HCT116 (cell line): ENCODE results near the gene CNNM3. TPM values are rescaled to one million over a fixed set of nuclear protein-coding genes. Genes with fewer than 3 reads are reported as not detected.

Source experiments
- ATAC-seq: fragments of 200-7000 bp; cut with Tn5 transposase; 2 replicates; pipeline ENCODE4 v1.9.1; 2020; ENCODE audit warnings: mild to moderate bottlenecking, moderate library complexity
- BruUV-seq: library from RNA; stranded (reverse); fragments of 400-500 nt; replicated peaks from 2 replicates; lab custom pipeline; 2021; lab: Mats Ljungman, UMichigan
- CTCF ChIA-PET: fragments of 300-600 bp; sonication (Branson Sonifier 250); formaldehyde crosslinking; loops from one replicate; lab custom pipeline; 2021; ENCODE audit warnings: antibody characterized with exemption; lab: Charles Lee
- POLR2A ChIA-PET: fragments of 300-600, 350-600 bp; sonication (Branson Sonifier 250); formaldehyde crosslinking; loops from one replicate; lab custom pipeline; 2021; ENCODE audit warnings: antibody characterized with exemption; lab: Charles Lee
- RAD21 ChIA-PET, 2 experiments: fragments of 300-600 bp; sonication (Branson Sonifier 250); formaldehyde crosslinking; loops; one replicate each; lab custom pipeline; 2023; ENCODE audit warnings: low total read pairs in 2 of 2; ENCODE audit not compliant: uncharacterized antibody in 2 of 2, unreplicated experiment in 2 of 2, low non-redundant PET in 1 of 2; lab: Charles Lee
- DNase-seq: peaks from one replicate; pipeline ENCODE4 v3.0.0-alpha.2; 2010; ENCODE audit warnings: low read depth, low spot score
- H2AFZ ChIP-seq: fragments of 200-600 bp; shearing (Covaris generic), sonication (generic); 2 replicates; pipeline ENCODE4 v1.6.1; 2017; ENCODE audit warnings: low read depth, mixed run types, mixed read lengths, antibody characterized with exemption, low read length; ENCODE audit not compliant: poor library complexity, severe bottlenecking
- H3K27ac ChIP-seq: 2 replicates; pipeline ENCODE4 v1.5.1; 2012; ENCODE audit warnings: low read depth, low read length
- H3K27me3 ChIP-seq: fragments of 200-600 bp; sonication (generic); 2 replicates; pipeline ENCODE4 v1.6.1; 2016; ENCODE audit warnings: mixed run types, low read length, mixed read lengths; ENCODE audit not compliant: insufficient read depth
- H3K36me3 ChIP-seq, 2 experiments: fragments of 200-500 bp in 1 of 2; fragments of 200-600 bp in 1 of 2; sonication (Bioruptor generic) in 1 of 2; sonication (generic) in 1 of 2; 2 replicates each; pipeline versions ENCODE4 v1.5.1 to v1.6.1; 2014 to 2016; ENCODE audit warnings: low read length in 2 of 2, inconsistent platforms in 1 of 2, mixed read lengths in 1 of 2, mixed run types in 1 of 2; ENCODE audit not compliant: insufficient read depth in 2 of 2, control insufficient read depth in 1 of 2
- H3K4me1 ChIP-seq, 2 experiments: fragments of 200-600 bp in 1 of 2; sonication (generic) in 1 of 2; 2 replicates each; pipeline versions ENCODE4 v1.5.1 to v1.6.1; 2012 to 2017; ENCODE audit warnings: low read length in 2 of 2, inconsistent platforms in 1 of 2, mild to moderate bottlenecking in 1 of 2, mixed read lengths in 1 of 2, mixed run types in 1 of 2, moderate library complexity in 1 of 2; ENCODE audit not compliant: insufficient read depth in 2 of 2, control insufficient read depth in 1 of 2
- H3K4me2 ChIP-seq: fragments of 200-600 bp; sonication (generic); 2 replicates; pipeline ENCODE4 v1.6.1; 2017; ENCODE audit warnings: mixed run types, low read length, mixed read lengths
- H3K4me3 ChIP-seq, 2 experiments: fragments of 200-600 bp in 1 of 2; sonication (generic) in 1 of 2; replicated peaks in 1 of 2; 2 replicates each; pipeline ENCODE4 v1.5.1; 2011 to 2016; ENCODE audit warnings: low read length in 2 of 2, control low read depth in 1 of 2, low read depth in 1 of 2, mild to moderate bottlenecking in 1 of 2, mixed read lengths in 1 of 2, mixed run types in 1 of 2
- H3K79me2 ChIP-seq: fragments of 200-600 bp; sonication (generic); 2 replicates; pipeline ENCODE4 v1.6.1; 2017; ENCODE audit warnings: mild to moderate bottlenecking, mixed run types, low read length, moderate library complexity, mixed read lengths; ENCODE audit not compliant: insufficient read depth
- H3K9ac ChIP-seq: fragments of 200-600 bp; sonication (generic); 2 replicates; pipeline ENCODE4 v1.6.1; 2016; ENCODE audit warnings: low read length, mixed read lengths
- H3K9me2 ChIP-seq: fragments of 200-600 bp; sonication (generic), shearing (Covaris generic); 2 replicates; pipeline ENCODE4 v1.6.1; 2017; ENCODE audit warnings: mixed run types, mild to moderate bottlenecking, moderate library complexity; ENCODE audit not compliant: insufficient read depth
- H3K9me3 ChIP-seq, 2 experiments: fragments of 200-500 bp in 1 of 2; fragments of 200-600 bp in 1 of 2; sonication (Bioruptor generic) in 1 of 2; sonication (generic) in 1 of 2; 2 replicates each; pipeline ENCODE4 v1.6.1; 2014 to 2017; ENCODE audit warnings: low read length in 2 of 2, mixed read lengths in 2 of 2, inconsistent platforms in 1 of 2, low read depth in 1 of 2, mild to moderate bottlenecking in 1 of 2, mixed run types in 1 of 2, moderate library complexity in 1 of 2; ENCODE audit not compliant: control insufficient read depth in 1 of 2, insufficient read depth in 1 of 2
- H4K20me1 ChIP-seq: fragments of 200-600 bp; sonication (generic), shearing (Covaris generic); 2 replicates; pipeline ENCODE4 v1.6.1; 2017; ENCODE audit warnings: mixed run types, mild to moderate bottlenecking, moderate library complexity; ENCODE audit not compliant: insufficient read depth
- CEBPB ChIP-seq: IDR thresholded peaks from 2 replicates; pipeline ENCODE4 v1.6.1; 2012; ENCODE audit warnings: low read depth
- POLR2A ChIP-seq: IDR thresholded peaks from 2 replicates; pipeline ENCODE4 v1.7.0; 2011; ENCODE audit warnings: borderline replicate concordance; ENCODE audit not compliant: insufficient read depth, insufficient read length; ENCODE audit errors: extremely low read depth
- POLR2AphosphoS5 ChIP-seq: IDR thresholded peaks from 2 replicates; pipeline ENCODE4 v1.6.1; 2011; ENCODE audit warnings: mild to moderate bottlenecking, low read depth, low read length, moderate library complexity
- TCF7L2 ChIP-seq: IDR thresholded peaks from 2 replicates; pipeline ENCODE4 v1.7.0; 2011; ENCODE audit warnings: borderline replicate concordance, inconsistent platforms; ENCODE audit not compliant: insufficient read depth, insufficient read length; ENCODE audit errors: extremely low read depth
- intact Hi-C: fragments of 100-400 bp; cut with micrococcal nuclease; formaldehyde crosslinking; loops from 2 replicates; pipeline ENCODE4 v1.10.0; 2022
- total RNA-seq: library from RNA; stranded (reverse); gene quantifications from one replicate; pipeline ENCODE4 v1.2.1, GENCODE V29; 2021; ENCODE audit not compliant: unreplicated experiment
- TF ChIP-seq, protein P1 (sequence below): IDR thresholded peaks from 2 replicates; pipeline ENCODE4 v1.6.1; 2011; ENCODE audit warnings: mild to moderate bottlenecking, low read length, moderate library complexity; ENCODE audit not compliant: insufficient replicate concordance; ENCODE audit errors: extremely low read depth

The CNNM3 gene
- total RNA-seq, 1 experiment from 2014 or later: 31.1 TPM

GRCh38 chr2:96783388-96783787, 32.7 kb upstream of the CNNM3 start:
- ATAC-seq: no peak
- TF ChIP-seq CEBPB: no peak
- ChIA-PET POLR2A (no interaction called here), CTCF (no interaction called here), RAD21 (no interaction called here)
- Histone ChIP-seq H3K9me2 (no peaks in the 10 kb centered on the region), H3K4me1 (peaks cover 23 to 29% of the 10 kb centered on the region in 2 experiments), H3K9me3 (no peaks in the 10 kb centered on the region), H3K9ac (no peak overlapping the region), H3K36me3 (no peaks in the 10 kb centered on the region), H2AFZ (no peak overlapping the region), H3K27me3 (no peaks in the 10 kb centered on the region), H4K20me1 (no peaks in the 10 kb centered on the region), H3K79me2 (no peaks in the 10 kb centered on the region), H3K4me3 (no peak overlapping the region), H3K27ac (no peak overlapping the region), H3K4me2 (no peak overlapping the region)
- no peak for DNase-seq
- no TSS peak for BruUV-seq
- intact Hi-C loops: no loop called here

- ChIA-PET CTCF (interaction anchor here (0.9 kb wide), 1 partner anchor 24 kb away, joined by 3 read pairs; no protein-coding TSS in a partner anchor), RAD21 (no interaction called here), POLR2A (no interaction called here)
- Histone ChIP-seq H3K4me2 (peak overlapping the region; percentile 62), H3K36me3 (no peaks in the 10 kb centered on the region), H3K4me1 (peaks cover 32 to 39% of the 10 kb centered on the region in 2 experiments), H3K9ac (no peak overlapping the region), H3K27me3 (no peaks in the 10 kb centered on the region), H4K20me1 (no peaks in the 10 kb centered on the region), H3K27ac (peak overlapping the region; percentile 44; the same call in 1 of the 2 replicates), H3K9me3 (no peaks in the 10 kb centered on the region), H2AFZ (no peak overlapping the region), H3K4me3 (no peak overlapping the region), H3K79me2 (peaks cover 5% of the 10 kb centered on the region; the same call in 1 of the 2 replicates), H3K9me2 (no peaks in the 10 kb centered on the region)
- intact Hi-C loops: no loop called here
- no TSS peak for BruUV-seq
- no peak for DNase-seq
- ATAC-seq: no peak
- no peak for TF ChIP-seq POLR2A
- no peak for TF ChIP-seq POLR2AphosphoS5
- TF ChIP-seq TCF7L2: no peak
- TF ChIP-seq, protein P1, sequence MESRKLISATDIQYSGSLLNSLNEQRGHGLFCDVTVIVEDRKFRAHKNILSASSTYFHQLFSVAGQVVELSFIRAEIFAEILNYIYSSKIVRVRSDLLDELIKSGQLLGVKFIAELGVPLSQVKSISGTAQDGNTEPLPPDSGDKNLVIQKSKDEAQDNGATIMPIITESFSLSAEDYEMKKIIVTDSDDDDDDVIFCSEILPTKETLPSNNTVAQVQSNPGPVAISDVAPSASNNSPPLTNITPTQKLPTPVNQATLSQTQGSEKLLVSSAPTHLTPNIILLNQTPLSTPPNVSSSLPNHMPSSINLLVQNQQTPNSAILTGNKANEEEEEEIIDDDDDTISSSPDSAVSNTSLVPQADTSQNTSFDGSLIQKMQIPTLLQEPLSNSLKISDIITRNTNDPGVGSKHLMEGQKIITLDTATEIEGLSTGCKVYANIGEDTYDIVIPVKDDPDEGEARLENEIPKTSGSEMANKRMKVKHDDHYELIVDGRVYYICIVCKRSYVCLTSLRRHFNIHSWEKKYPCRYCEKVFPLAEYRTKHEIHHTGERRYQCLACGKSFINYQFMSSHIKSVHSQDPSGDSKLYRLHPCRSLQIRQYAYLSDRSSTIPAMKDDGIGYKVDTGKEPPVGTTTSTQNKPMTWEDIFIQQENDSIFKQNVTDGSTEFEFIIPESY: no peak
These were observed 28.7 kb upstream of the CNNM3 start for GRCh38 chr2:96787411-96787810.
